PFSK-1 (cell line): ENCODE measurements around the gene GGNBP2.

Experiments
- POLR2AphosphoS5 ChIP-seq: IDR thresholded peaks from 2 replicates; pipeline ENCODE4 v1.6.1; 2012; ENCODE audit warnings: low read depth, mild to moderate bottlenecking, control low read depth, low read length, moderate library complexity
- TAF1 ChIP-seq: IDR thresholded peaks from 2 replicates; pipeline ENCODE4 v1.6.1; 2012; ENCODE audit warnings: low read length, control low read depth, borderline replicate concordance; ENCODE audit not compliant: insufficient read depth
- TF ChIP-seq, protein P1 (sequence below), 2 experiments: IDR thresholded peaks; 2 replicates each; pipeline versions ENCODE4 v1.6.1 to v1.8.0; 2011 to 2012; ENCODE audit warnings: low read depth in 2 of 2, low read length in 2 of 2, control low read depth in 1 of 2, inconsistent platforms in 1 of 2, mild to moderate bottlenecking in 1 of 2, moderate library complexity in 1 of 2; ENCODE audit not compliant: insufficient read depth in 1 of 2

GRCh38 chr17:36498560-36499300 is 46.0 kb upstream of the GGNBP2 start:
- TF ChIP-seq, protein P1, sequence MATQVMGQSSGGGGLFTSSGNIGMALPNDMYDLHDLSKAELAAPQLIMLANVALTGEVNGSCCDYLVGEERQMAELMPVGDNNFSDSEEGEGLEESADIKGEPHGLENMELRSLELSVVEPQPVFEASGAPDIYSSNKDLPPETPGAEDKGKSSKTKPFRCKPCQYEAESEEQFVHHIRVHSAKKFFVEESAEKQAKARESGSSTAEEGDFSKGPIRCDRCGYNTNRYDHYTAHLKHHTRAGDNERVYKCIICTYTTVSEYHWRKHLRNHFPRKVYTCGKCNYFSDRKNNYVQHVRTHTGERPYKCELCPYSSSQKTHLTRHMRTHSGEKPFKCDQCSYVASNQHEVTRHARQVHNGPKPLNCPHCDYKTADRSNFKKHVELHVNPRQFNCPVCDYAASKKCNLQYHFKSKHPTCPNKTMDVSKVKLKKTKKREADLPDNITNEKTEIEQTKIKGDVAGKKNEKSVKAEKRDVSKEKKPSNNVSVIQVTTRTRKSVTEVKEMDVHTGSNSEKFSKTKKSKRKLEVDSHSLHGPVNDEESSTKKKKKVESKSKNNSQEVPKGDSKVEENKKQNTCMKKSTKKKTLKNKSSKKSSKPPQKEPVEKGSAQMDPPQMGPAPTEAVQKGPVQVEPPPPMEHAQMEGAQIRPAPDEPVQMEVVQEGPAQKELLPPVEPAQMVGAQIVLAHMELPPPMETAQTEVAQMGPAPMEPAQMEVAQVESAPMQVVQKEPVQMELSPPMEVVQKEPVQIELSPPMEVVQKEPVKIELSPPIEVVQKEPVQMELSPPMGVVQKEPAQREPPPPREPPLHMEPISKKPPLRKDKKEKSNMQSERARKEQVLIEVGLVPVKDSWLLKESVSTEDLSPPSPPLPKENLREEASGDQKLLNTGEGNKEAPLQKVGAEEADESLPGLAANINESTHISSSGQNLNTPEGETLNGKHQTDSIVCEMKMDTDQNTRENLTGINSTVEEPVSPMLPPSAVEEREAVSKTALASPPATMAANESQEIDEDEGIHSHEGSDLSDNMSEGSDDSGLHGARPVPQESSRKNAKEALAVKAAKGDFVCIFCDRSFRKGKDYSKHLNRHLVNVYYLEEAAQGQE (IDR thresholded peaks at IDR 0.05; ENCODE audit: insufficient read depth in 1 of 2, low read depth in 2 of 2, low read length in 2 of 2), result no peak
- TF ChIP-seq POLR2AphosphoS5 (no peak), TAF1 (no peak)
